NCI-H69 (cell line): ENCODE results near the gene C1QA.
"Not testable (repeated sequence)": the region's sequence is repeated elsewhere in the genome, so short reads cannot be mapped to it uniquely, and the experiment has no call there.

Experiments used
- DNase-seq: peaks from one replicate; lab custom pipeline; 2025; lab: John Stamatoyannopoulos, UW

Gene C1QA

GRCh38 chr1:22641247-22641646 is 4.8 kb downstream of the C1QA start:
- no peak for DNase-seq

- peak; percentile 66 for DNase-seq
Observed at GRCh38 chr1:22641906-22642636, 5.6 kb downstream of the C1QA start.

GRCh38 chr1:22643381-22643780 is 7.0 kb downstream of the C1QA start, which contains the start of gene C1QC:
Gene C1QC (plus strand): TSS chr1:22643633. CDS start chr1:22644024, 391 bp downstream.
- no peak for DNase-seq

GRCh38 chr1:22643928-22644327 is 7.5 kb downstream of the C1QA start:
- DNase-seq, result no peak

- DNase-seq, result no peak
Observed at GRCh38 chr1:22645931-22646330, 9.5 kb downstream of the C1QA start.

- no peak for DNase-seq
Observed at GRCh38 chr1:22646384-22646783, 10.0 kb downstream of the C1QA start.

GRCh38 chr1:22650089-22650693 is 13.8 kb downstream of the C1QA start:
- no peak for DNase-seq

- DNase-seq, result no peak
Observed at GRCh38 chr1:22651941-22652856, 15.8 kb downstream of the C1QA start.

- no peak for DNase-seq
Observed at GRCh38 chr1:22652881-22653316, 16.5 kb downstream of the C1QA start, which contains the start of gene C1QB. Gene C1QB (plus strand): TSS chr1:22653236. CDS start chr1:22659463, 6,227 bp downstream.

GRCh38 chr1:22654692-22655091 is 18.3 kb downstream of the C1QA start:
- peak; percentile 15 for DNase-seq

GRCh38 chr1:22658385-22659163 is 22.1 kb downstream of the C1QA start:
- DNase-seq, result no peak

- no peak for DNase-seq
Observed at GRCh38 chr1:22660716-22661241, 24.4 kb downstream of the C1QA start.

GRCh38 chr1:22661880-22662279 is 25.5 kb downstream of the C1QA start:
- DNase-seq, result no peak

GRCh38 chr1:22662318-22662717 is 25.9 kb downstream of the C1QA start:
- DNase-seq, result peak; percentile 7

- DNase-seq, result no peak
Observed at GRCh38 chr1:22662986-22663408, 26.6 kb downstream of the C1QA start.

- DNase-seq, result peak; percentile 58
Observed at GRCh38 chr1:22665752-22666151, 29.3 kb downstream of the C1QA start.

GRCh38 chr1:22666412-22666811 is 30.0 kb downstream of the C1QA start:
- DNase-seq, result no peak

GRCh38 chr1:22668840-22669239 is 32.4 kb downstream of the C1QA start:
- not testable (repeated sequence) for DNase-seq

- DNase-seq, result peak; percentile 85
Observed at GRCh38 chr1:22670352-22670975, 34.0 kb downstream of the C1QA start.

GRCh38 chr1:22671999-22672398 is 35.6 kb downstream of the C1QA start:
- DNase-seq, result no peak
